NCI-H774 (cell line): ENCODE results near the gene NEBL.
"Not testable (repeated sequence)": the region's sequence is repeated elsewhere in the genome, so short reads cannot be mapped to it uniquely, and the experiment has no call there.

Source experiments
- DNase-seq: peaks from one replicate; lab custom pipeline; 2025; lab: John Stamatoyannopoulos, UW

NEBL gene

GRCh38 chr10:20897146-20897825 is at the start of gene NEBL:
NEBL (minus strand) TSS chr10:20897311; CDS start chr10:20897205, 106 bp downstream.
- no peak for DNase-seq

- no peak for DNase-seq
Observed at GRCh38 chr10:20945546-20946332, 48.6 kb upstream of the NEBL start.

GRCh38 chr10:20944789-20945502 is 47.8 kb upstream of the NEBL start:
- no peak for DNase-seq

DNA sequence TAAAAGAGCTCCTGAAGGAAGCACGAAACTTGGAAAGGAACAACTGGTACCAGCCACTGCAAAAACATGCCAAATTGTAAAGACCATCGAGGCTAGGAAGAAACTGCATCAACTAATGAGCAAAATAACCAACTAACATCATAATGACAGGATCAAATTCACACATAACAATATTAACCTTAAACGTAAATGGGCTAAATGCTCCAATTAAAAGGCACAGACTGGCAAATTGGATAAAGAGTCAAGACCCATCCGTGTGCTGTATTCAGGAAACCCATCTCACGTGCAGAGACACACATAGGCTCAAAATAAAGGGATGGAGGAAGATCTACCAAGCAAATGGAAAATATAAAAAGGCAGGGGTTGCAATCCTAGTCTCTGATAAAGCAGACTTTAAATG is 42.3 kb upstream of the NEBL start:
- not testable (repeated sequence) for DNase-seq

DNA sequence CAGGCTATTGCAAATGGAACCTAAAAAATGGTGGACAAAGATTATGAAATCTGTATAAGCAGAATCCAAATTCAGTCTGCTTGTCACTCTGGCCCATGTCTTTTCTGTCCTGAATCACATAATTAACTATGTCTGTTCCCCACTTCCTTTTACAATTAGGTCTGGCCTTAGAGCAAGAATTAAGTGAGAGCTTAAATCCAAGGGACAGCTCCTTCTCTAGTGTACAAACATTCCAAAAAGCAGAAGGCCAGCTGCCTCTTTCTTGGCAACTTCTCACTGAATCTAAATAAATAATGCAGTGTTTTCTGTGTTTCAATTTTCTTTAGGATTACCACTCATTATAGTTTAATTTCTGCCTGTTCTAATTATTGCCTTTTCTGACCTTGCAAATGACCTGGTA is 39.3 kb upstream of the NEBL start:
- no peak for DNase-seq

DNA sequence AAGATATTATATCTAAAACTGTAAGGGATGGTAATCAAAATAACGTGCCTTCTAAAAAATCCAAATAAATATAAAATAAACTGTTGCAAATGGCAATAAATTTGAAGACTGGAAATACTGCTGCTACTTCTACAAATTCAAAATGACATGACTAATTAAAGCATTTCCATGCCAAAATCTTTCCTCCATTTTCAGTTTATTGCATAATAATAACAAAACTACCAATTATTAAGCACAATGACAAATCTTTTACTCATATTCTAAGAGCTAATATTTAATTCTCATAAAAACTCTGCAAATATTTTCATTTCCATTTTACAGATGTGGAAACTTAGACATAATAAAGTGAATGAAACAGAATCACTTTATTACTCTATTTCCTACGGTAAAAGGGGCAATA is 38.8 kb upstream of the NEBL start:
- no peak for DNase-seq

DNA sequence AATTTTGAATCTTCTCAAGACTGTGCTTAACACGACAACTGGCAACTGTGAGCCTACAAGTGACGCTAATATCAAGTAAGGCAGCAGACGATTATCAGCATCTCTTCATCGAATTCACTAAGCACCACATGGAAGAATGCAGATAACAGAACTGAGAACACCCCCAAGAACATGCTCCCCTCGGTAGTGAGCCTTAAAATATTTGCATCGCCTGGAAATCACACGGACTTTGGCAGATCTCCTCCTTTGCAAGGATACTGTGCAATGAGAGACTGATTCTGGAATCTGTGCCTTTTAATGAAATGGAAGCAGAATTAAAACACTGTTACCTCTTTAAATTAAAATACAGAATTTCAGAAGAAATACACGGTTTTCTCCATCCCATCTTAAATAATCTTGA is 38.2 kb upstream of the NEBL start:
- DNase-seq, result no peak

- DNase-seq, result no peak
Observed at GRCh38 chr10:20933705-20934104, 36.6 kb upstream of the NEBL start.

- DNase-seq, result no peak
Observed at GRCh38 chr10:20932606-20933126, 35.6 kb upstream of the NEBL start.

GRCh38 chr10:20931156-20931795 is 34.2 kb upstream of the NEBL start:
- no peak for DNase-seq

DNA sequence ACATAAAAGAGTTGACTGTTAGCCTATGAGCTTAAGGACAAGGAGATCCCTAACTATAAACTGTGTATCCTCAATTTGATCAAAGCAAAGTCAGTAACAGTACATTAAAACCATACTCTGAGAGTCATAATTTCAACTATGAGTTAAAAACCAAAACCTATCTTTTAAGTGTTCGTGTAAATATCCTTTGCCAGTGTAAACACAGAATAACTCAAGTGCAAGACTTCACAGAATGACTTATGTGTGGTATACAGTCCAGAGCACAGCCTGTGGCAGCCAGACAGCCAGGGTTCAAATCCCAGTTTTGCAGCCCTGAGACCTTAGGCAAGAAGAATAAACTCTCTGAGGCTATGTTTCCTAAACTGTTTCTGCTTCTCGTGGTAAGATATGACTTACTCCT is 30.3 kb upstream of the NEBL start:
- DNase-seq, result no peak

- no peak for DNase-seq
Observed at GRCh38 chr10:20922451-20922850, 25.3 kb upstream of the NEBL start.

DNA sequence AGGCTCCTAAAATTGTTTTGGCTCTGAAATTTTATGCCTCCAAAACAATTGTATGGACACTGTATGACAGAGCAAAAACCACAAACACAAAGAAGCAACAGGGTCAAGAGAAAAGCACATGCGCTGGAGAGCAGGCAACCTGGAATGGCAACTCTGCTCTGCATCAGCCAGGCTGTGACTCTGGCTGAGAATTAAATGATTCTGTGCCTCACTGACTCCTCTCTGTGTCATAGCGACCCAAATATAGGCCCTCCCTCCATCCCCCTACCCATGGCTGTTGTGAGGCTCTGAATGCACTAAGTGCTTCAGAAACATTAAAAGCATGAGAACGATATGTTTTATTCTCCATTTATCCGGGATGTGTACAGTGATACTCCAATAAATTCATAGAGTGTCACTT is 24.9 kb upstream of the NEBL start:
- DNase-seq, result no peak

GRCh38 chr10:20920061-20920460 is 22.9 kb upstream of the NEBL start:
- DNase-seq, result no peak

GRCh38 chr10:20919481-20919880 is 22.4 kb upstream of the NEBL start:
- no peak for DNase-seq

DNA sequence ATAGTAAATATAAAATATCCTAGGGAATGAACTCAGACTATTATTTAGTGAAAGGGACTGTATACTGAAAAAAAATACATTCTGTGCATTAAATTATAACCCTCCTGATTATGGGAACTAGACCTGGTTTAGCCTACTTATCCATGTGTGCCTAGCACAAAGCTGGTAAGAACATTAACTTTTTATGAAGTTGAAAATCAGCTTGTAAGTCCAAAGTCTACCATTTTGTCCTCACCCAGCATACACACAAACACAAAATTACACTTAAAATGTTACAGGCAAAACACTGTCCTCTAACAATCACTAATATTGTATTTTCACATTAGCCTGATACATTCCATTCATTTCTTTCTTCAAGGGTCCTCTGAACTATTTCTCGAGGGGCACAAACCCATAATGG is 19.9 kb upstream of the NEBL start:
- no peak for DNase-seq

DNA sequence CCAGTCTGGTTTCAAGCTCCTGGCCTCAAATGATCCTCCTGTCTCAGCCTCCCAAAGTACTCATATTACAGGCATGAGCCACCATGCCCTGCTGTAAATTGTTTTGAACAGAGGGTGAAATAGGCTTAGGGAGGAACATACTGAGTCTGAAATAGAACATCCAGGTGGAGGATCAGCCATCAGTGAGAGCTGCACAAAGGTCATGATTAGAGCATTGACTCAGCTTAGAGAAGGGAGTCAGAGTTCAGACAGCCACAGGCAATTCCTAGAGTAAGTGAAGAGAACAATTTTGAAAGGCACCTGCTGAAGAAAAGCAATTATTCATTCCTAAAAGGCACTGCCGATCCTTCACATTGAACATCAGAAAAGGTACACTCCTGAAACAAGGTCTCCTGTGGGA is 15.9 kb upstream of the NEBL start:
- no peak for DNase-seq

- DNase-seq, result no peak
Observed at GRCh38 chr10:20911626-20912025, 14.5 kb upstream of the NEBL start.

DNA sequence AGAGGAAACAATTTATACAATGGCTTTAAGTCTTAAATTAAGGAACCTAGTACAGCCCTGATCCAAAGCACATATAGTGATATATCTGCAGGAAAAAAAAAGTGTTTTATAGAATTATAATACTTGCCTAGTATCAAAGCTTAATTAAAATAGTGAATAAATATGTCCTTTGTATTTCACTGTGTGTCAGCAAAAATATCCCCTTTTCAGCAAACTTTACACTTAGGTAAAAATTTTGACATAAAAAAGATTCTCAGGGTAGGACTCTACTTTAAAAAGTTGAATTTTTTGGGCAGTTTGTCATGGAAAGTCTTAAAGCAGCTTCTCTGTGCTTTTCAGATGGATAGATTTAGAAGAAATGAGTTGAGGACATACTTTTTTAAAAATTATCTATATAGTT is 12.7 kb upstream of the NEBL start:
- DNase-seq, result no peak

GRCh38 chr10:20908391-20908790 is 11.3 kb upstream of the NEBL start:
- no peak for DNase-seq

DNA sequence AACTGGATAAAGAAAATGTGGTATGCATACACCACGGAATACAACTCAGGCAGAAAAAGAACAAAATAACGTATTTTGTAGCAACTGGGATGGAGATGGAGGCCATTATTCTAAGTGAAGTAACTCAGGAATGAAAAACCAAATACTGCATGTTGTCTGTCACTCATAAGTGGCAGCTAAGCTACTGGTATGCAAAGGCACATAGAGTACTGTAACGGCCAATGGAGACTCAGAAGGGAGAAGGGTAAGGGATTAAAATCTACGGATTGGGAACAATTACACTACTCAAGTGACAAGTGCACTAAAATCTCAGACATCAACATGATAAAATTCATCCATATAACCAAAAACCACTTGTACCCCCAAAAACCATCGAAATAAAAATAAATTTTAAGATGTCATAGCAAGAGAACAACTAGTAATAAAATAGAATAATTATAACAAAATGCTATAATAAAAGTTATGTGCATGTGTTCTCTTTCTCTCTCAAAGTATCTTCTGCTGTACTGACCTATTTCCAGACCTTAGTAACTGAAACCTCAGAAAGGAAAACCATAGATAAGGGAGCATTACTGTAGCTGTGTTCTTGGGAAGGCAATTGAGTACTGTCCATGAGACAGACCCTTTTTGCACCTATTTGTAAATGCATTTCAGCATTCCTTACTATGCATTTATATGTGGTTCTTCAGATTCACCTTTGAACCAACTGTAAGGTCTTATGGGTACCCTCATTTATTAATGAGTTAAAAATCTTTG is 6.7 kb upstream of the NEBL start:
- DNase-seq, result no peak

DNA sequence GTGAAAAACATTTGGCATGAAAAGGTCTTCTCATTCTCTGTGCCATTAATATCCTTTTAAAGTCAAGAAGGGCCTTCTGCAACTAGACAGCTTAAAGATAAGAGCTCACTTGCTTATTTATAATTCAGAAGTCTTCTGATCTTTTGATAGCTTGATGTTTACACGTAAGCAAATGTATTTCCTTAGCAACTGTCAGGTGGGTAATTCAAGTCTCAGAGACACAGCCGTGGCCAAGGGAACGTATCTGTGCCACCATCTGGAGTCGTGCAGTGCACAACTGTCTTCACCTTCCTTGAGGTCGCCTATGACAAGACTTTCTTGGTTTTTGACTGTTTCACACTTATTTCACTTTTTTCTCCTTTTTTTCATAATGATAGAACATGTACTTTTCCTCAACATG is 4.0 kb upstream of the NEBL start:
- DNase-seq, result no peak
